ENCODE measurements around the gene CTH. TPM values are rescaled to one million over a fixed set of nuclear protein-coding genes. Genes with fewer than 3 reads are reported as not detected.
A peak's percentile ranks its signal among the peaks of the same experiment; 100 is the strongest.

CTH gene
- total RNA-seq, 1 experiment from 2014 or later: 14.7 TPM

GRCh38 chr1:70487459-70487815 is 76.4 kb downstream of the CTH start:
- Histone ChIP-seq H3K9me2 (ENCODE audit: insufficient read depth) (no peaks in the 10 kb centered on the region), H3K9ac (ENCODE audit: low read length) (no peak overlapping the region), H3K4me1 (ENCODE audit: control insufficient read depth in 1 of 2, insufficient read depth in 2 of 2, low read length in 2 of 2) (peaks cover 0 to 7% of the 10 kb centered on the region in 2 experiments; a peak in 1 of 4 replicates), H3K27ac (ENCODE audit: low read depth, low read length) (no peak overlapping the region), H2AFZ (ENCODE audit: low read depth, low read length, poor library complexity, severe bottlenecking) (no peak overlapping the region), H4K20me1 (ENCODE audit: insufficient read depth) (no peaks in the 10 kb centered on the region), H3K36me3 (ENCODE audit: control insufficient read depth in 1 of 2, insufficient read depth in 2 of 2, low read length in 2 of 2) (no peaks in the 10 kb centered on the region), H3K4me3 (replicated peaks in 1 of 2; ENCODE audit: low read depth in 1 of 2, low read length in 2 of 2) (no peak overlapping the region), H3K4me2 (ENCODE audit: low read length) (no peak overlapping the region), H3K27me3 (ENCODE audit: insufficient read depth, low read length) (no peaks in the 10 kb centered on the region), H3K79me2 (ENCODE audit: insufficient read depth, low read length) (no peaks in the 10 kb centered on the region), H3K9me3 (ENCODE audit: control insufficient read depth in 1 of 2, insufficient read depth in 1 of 2, low read depth in 1 of 2, low read length in 2 of 2) (no peaks in the 10 kb centered on the region)
- peak; percentile 42 for ATAC-seq
- DNase-seq (ENCODE audit: low read depth, low spot score): no peak
- ChIA-PET POLR2A (no interaction called here), RAD21 (ENCODE audit: low non-redundant PET in 1 of 2, low total read pairs in 2 of 2, uncharacterized antibody in 2 of 2, unreplicated experiment in 2 of 2) (no interaction called here), CTCF (interaction anchor here (1.5 kb wide), 1 partner anchor 749 kb away, joined by 4 read pairs; no protein-coding TSS in a partner anchor)
- intact Hi-C loops (cut with micrococcal nuclease): no loop called here
- no peak for TF ChIP-seq EZH2phosphoT487 (IDR thresholded peaks at IDR 0.05; ENCODE audit: borderline replicate concordance)
- TF ChIP-seq CBX3 (IDR thresholded peaks at IDR 0.05; ENCODE audit: low read depth): no peak
- TF ChIP-seq POLR2A (IDR thresholded peaks at IDR 0.05; ENCODE audit: borderline replicate concordance, extremely low read depth, insufficient read depth, insufficient read length): no peak
- TF ChIP-seq RAD21 (IDR thresholded peaks at IDR 0.05; ENCODE audit: low read depth): no peak
- TF ChIP-seq CTCF (IDR thresholded peaks at IDR 0.05 in 2 of 3, conservative IDR thresholded peaks at IDR 0.05 in 1 of 3; ENCODE audit: borderline replicate concordance in 1 of 3, insufficient read depth in 1 of 3, low read depth in 2 of 3, low read length in 2 of 3): no peak
- TF ChIP-seq SP1 (IDR thresholded peaks at IDR 0.05; ENCODE audit: low read depth): no peak
- TF ChIP-seq ELF1 (IDR thresholded peaks at IDR 0.05; ENCODE audit: borderline replicate concordance, low read depth): no peak
- no peak for TF ChIP-seq FOSL1 (IDR thresholded peaks at IDR 0.05; ENCODE audit: low read depth)
- no peak for TF ChIP-seq REST (IDR thresholded peaks at IDR 0.05; ENCODE audit: low read depth)
- no peak for TF ChIP-seq SRF (IDR thresholded peaks at IDR 0.05; ENCODE audit: low read depth)
- no peak for TF ChIP-seq ATF3 (IDR thresholded peaks at IDR 0.05)
- TF ChIP-seq MAX (IDR thresholded peaks at IDR 0.05): no peak
- no peak for TF ChIP-seq ZFX (IDR thresholded peaks at IDR 0.05)
- no peak for TF ChIP-seq TCF7L2 (IDR thresholded peaks at IDR 0.05; ENCODE audit: borderline replicate concordance, extremely low read depth, insufficient read depth, insufficient read length)
- TF ChIP-seq ZNF274 (IDR thresholded peaks at IDR 0.05; ENCODE audit: low read depth, low read length): no peak
- TF ChIP-seq CEBPB (IDR thresholded peaks at IDR 0.05; ENCODE audit: low read depth): no peak
- no peak for TF ChIP-seq YY1 (IDR thresholded peaks at IDR 0.05; ENCODE audit: extremely low read depth, insufficient replicate concordance, low read depth, low read length)
- no TSS peak for BruUV-seq (replicated peaks)
